ENCODE measurements around the gene ADAM8. TPM values are rescaled to one million over a fixed set of nuclear protein-coding genes. Genes with fewer than 3 reads are reported as not detected.

ADAM8 gene
- total RNA-seq, 1 donor from 2014 or later = 7.4 TPM

DNA sequence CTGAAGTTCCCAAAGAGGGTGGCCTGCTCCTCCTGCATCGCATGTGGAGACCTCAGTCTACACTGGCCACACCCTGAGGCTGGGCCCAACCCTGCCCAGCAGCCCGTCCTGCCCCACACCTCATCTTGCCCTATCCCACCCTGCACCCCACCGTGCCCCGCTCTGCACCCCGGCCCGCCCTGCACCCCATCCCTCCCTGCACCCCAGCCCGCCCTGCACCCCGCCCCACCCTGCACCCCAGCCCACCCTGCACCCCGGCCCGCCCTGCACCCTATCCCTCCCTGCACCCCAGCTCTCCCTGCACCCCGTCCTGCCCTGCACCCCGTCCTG lies 24.5 kb downstream of the ADAM8 start:
- DNase-seq (ENCODE audit: low spot score) = no peak
- ATAC-seq = no peak

GRCh38 chr10:133251388-133252222 lies 25.1 kb downstream of the ADAM8 start:
- ATAC-seq (no peak), DNase-seq (ENCODE audit: low spot score) (no peak)

GRCh38 chr10:133249975-133250754 lies 26.5 kb downstream of the ADAM8 start:
- no peak for DNase-seq (ENCODE audit: low spot score)
- peak; percentile 65 for ATAC-seq

DNA sequence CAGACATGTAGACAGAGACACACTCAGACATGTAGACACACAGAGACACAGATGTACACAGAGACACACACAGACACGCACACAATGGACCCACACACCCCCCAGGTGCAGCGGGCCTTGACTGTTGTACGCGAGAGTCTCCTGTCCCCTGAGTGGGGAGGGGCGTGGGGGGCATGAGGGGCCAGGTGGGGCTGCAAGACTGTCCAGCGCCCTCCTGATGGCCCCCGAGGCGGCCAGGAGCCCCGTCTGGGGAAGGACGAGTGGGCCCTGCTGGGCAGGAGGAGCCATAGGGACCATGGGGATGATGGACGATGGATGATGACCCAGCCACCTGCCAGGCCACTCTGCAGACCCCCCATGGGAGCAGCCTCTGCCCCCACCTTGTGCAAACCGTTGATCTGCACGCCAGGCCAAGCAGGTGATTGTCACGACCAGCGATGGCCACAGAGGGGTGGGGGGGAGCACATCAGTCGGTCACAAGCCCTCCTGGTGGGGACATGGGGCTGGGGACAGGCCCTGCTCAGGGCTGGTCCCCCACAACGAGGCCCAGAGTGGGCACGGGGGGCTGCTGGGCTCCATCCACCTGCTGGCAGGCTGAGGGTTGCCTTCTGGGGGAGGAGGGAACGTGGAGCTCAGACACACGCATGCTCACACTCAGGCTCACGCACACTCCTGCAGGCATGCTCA lies 27.4 kb downstream of the ADAM8 start:
- DNase-seq (ENCODE audit: low spot score) (no peak), ATAC-seq (no peak)

GRCh38 chr10:133248334-133248715 lies 28.3 kb downstream of the ADAM8 start:
- ATAC-seq (no peak), DNase-seq (ENCODE audit: low spot score) (no peak)

DNA sequence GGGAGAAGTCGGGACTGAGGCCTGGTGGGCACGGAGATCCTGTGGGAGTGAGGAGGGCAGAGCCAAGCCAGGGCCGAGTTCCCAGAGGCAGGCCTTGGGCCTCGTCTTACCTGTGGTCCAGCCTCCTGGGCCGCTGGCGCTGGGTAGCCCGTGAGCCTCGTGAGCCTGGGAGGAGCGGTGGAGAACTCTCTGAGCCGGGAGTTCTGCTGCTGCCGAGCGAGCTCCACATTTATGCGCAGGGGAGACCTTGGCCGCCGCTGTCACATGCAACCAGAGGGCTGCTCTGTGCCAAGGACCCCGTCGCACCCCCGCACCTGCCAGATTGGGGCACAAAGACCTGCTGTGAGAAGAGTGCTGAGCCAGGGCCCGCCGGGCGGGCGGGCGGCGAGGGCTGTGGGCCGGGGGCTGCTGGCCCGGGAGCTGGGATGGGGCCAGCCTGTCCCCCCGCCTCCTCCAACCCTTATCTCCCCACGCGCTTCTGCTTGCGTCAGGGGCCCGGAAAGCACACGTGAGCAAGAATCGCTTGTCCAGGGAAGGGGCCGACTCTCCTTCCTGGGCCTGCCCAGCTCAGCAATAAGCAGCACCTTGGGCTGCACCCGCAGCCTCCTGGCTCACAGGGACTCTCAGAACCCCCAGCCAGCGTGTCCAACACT lies 28.9 kb downstream of the ADAM8 start:
- ATAC-seq (no peak), DNase-seq (ENCODE audit: low spot score) (no peak)

GRCh38 chr10:133246236-133246626 lies 30.4 kb downstream of the ADAM8 start:
- ATAC-seq = no peak
- no peak for DNase-seq (ENCODE audit: low spot score)

DNA sequence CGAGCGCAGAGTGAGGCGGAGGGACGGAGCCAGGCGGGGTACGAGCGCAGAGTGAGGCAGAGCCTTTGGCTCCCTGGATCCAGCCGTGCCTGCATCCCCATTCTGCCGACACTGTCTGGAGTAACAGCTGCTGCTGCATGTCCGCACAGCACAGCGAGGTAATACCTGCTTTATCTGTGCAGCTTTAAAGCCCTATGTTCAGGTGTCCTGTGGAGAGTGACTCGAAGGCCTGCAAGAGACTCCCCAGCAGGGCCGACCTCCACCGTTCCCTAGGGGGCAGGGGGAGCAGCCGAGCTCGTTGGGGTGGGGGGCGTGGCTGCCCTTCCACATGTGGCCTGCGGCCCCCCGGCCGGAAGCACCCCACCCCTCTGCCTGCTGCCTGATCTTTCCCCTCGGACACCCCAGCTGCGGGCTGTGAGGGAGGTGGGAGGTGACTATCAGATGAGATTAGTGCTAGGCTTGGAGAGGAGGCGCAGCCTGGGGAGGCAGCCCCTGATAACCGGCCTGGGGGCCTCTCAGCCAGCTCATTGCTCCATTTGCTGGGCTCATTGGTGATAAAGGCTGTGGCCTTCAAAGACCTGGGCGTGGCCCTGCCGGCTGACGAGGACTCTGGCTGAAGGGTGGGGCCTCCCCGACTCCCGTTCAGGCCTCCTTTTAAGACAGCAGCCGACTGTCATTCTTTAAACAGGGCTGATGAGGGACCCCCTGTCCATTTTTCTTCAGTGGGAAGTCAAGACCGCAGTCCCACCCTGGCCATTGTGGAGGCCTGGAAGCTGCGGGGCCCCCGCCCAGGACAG lies 31.0 kb downstream of the ADAM8 start:
- ATAC-seq = no peak
- DNase-seq (ENCODE audit: low spot score) = no peak

- ATAC-seq (no peak), DNase-seq (ENCODE audit: low spot score) (no peak)
These were observed 33.1 kb downstream of the ADAM8 start for GRCh38 chr10:133243593-133243992.

DNA sequence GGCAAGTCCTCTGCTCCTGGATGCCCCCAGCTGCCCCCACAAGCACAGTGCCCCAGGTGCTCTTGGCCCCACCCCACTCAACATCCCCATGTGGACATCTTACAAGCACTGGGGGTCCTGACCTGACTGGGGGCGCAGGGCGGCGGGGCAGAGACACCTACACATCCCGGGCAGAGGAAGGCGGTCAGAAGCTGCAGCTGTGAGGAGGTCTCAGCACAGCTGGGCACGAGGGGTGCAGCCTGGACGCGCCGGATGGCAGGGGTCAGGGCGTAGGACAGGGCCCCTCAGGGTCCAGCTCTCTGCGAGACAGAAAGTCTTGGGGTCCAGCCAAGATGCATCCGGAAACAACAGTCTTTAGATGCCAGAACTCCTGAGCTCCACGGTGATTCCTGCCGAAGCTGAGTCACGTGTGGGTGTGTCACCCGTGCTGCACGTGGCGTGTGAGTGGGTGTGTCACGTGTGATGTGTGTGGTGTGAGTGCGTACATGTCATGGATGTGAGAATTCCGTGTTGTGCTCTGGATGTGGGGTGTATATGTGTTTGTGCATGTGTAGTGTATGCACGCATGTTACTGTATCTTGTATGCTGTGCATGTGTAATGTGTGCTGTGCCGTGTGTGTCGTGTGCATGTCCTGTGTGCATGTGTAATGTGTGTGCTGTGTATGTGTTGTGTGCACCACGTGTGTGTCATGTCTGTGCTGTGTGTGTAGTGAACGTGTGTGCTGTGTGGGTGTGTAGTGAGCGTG lies 33.9 kb downstream of the ADAM8 start:
- DNase-seq (ENCODE audit: low spot score) (no peak), ATAC-seq (no peak)

GRCh38 chr10:133241501-133242205 lies 35.0 kb downstream of the ADAM8 start:
- ATAC-seq = no peak
- no peak for DNase-seq (ENCODE audit: low spot score)

DNA sequence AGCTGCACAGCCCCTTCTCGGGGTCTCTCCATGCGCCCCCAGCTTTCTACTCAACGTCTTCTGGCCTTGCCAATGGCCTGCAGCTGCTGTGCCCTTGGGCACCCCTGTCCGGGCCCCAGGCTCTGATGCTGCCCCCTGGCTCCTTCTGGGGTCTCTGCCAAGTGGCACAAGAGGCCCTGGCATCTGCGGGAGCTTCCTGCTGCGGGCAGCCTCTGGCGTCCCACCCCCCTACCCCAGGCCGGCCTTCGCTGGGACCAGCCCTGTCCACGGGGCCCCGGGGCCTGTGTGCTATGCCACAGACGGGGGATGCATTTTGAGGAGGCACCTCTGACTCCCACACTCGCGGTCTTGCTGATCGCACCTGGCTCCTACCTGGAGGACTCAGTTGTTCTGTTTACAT lies 36.7 kb downstream of the ADAM8 start:
- no peak for ATAC-seq
- no peak for DNase-seq (ENCODE audit: low spot score)

GRCh38 chr10:133238466-133238804 lies 38.2 kb downstream of the ADAM8 start:
- ATAC-seq (no peak), DNase-seq (ENCODE audit: low spot score) (no peak)

DNA sequence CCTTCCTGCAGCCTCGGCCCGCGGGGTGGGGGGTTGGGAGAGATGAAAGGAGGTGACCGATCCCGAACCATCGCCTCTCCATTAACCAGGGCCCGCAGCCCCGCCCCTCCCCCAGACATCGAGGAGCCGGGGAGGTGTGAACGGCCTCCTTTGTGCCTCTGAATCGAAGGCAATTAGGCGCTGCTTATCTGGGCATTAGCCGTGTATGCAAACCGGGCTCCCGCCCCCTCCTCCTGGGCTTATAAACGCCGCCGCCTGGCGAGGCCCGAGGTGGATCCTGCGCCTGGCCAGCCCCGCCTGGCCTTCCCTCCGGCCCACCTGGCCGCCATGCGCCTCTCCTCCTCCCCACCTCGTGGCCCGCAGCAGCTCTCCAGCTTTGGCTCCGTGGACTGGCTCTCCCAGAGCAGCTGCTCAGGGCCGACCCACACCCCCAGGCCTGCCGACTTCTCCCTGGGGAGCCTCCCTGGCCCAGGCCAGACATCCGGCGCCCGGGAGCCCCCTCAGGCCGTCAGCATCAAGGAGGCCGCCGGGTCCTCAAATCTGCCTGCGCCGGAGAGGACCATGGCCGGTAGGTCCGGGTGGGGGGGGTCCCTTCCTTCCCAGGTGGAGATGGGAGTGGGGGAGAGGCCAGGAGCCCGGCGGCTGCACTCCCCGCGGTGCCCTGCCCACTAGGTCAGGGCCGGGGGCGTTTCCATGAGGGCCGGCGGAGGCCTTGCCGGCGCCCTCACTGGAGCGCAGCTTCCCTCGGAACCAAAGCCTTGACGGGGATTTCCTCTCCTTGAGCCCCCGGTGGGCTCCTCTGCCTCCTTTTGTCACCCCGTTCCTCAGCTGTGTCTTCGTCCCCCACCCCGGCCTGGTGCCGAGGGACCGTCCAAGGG lies 38.8 kb downstream of the ADAM8 start, which contains the start of gene VENTX:
TSS of gene VENTX (plus strand) at position 268 of the 878 bp plus-strand sequence. CDS start at position 328, 60 bp downstream.
- ATAC-seq (no peak), DNase-seq (ENCODE audit: low spot score) (no peak)

DNA sequence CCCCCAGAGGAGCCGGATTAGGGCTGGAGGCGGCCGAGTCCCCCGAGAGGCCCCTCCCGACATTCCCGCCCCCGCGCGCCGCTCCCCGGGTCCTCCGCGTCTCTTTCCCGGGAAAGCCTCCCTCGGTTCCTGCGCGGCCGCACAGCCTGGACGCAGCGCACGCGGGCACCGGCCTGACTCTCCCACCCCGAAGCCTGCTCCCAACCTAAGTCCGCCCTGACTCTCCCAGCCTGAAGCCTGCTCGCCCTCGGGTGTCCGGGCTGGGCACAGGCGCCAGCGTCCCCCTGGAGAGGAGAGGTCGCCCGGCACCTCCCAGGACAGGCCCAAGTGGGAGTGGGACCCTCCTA lies 39.5 kb downstream of the ADAM8 start:
- DNase-seq (ENCODE audit: low spot score) = no peak
- no peak for ATAC-seq

- peak; percentile 42 for ATAC-seq
- no peak for DNase-seq (ENCODE audit: low spot score)
These were observed 40.0 kb downstream of the ADAM8 start for GRCh38 chr10:133236401-133237240.

GRCh38 chr10:133235932-133236331 lies 40.7 kb downstream of the ADAM8 start:
- ATAC-seq = peak; percentile 25
- DNase-seq (ENCODE audit: low spot score) = no peak

All from left lobe of liver (tissue), 2 donors.